ENCODE results near the gene HMGB1.
A peak's percentile ranks its signal among the peaks of the same experiment; 100 is the strongest.
"Not testable (repeated sequence)": the region's sequence is repeated elsewhere in the genome, so short reads cannot be mapped to it uniquely, and the experiment has no call there.

HMGB1 gene

GRCh38 chr13:30453727-30454126 is 12.0 kb downstream of the HMGB1 start:
- H3K27ac ChIP-seq (ENCODE audit: low read depth in 2 of 2, low read length in 2 of 2): no peak overlapping the region
- no peak overlapping the region for H3K4me3 ChIP-seq (ENCODE audit: low read length in 2 of 2)
- H3K4me1 ChIP-seq (ENCODE audit: control insufficient read depth in 2 of 2, insufficient read depth in 2 of 2, low read length in 2 of 2): no peaks in the 10 kb centered on the region
- no peaks in the 10 kb centered on the region for H3K9me3 ChIP-seq (ENCODE audit: control insufficient read depth in 2 of 2, low read length in 2 of 2)
- no peaks in the 10 kb centered on the region for H3K27me3 ChIP-seq (ENCODE audit: control insufficient read depth in 2 of 2, insufficient read depth in 2 of 2, low read length in 2 of 2)
- H3K36me3 ChIP-seq (ENCODE audit: control insufficient read depth in 2 of 2, insufficient read depth in 2 of 2, low read length in 2 of 2): peaks cover 3% of the 10 kb centered on the region in 2 donors
- no peak overlapping the region for H3K9ac ChIP-seq (ENCODE audit: low read depth in 1 of 2, low read length in 2 of 2)

GRCh38 chr13:30451476-30451875 is 14.3 kb downstream of the HMGB1 start:
- not testable (repeated sequence) for H3K4me3 ChIP-seq (ENCODE audit: low read length in 2 of 2); H3K9me3 ChIP-seq (ENCODE audit: control insufficient read depth in 2 of 2, low read length in 2 of 2); H3K36me3 ChIP-seq (ENCODE audit: control insufficient read depth in 2 of 2, insufficient read depth in 2 of 2, low read length in 2 of 2); H3K9ac ChIP-seq (ENCODE audit: low read depth in 1 of 2, low read length in 2 of 2); H3K27ac ChIP-seq (ENCODE audit: low read depth in 2 of 2, low read length in 2 of 2); H3K27me3 ChIP-seq (ENCODE audit: control insufficient read depth in 2 of 2, insufficient read depth in 2 of 2, low read length in 2 of 2); H3K4me1 ChIP-seq (ENCODE audit: control insufficient read depth in 2 of 2, insufficient read depth in 2 of 2, low read length in 2 of 2)

- Histone ChIP-seq H3K9ac (ENCODE audit: low read depth in 1 of 2, low read length in 2 of 2) (no peak overlapping the region), H3K9me3 (ENCODE audit: control insufficient read depth in 2 of 2, low read length in 2 of 2) (no peaks in the 10 kb centered on the region), H3K4me3 (ENCODE audit: low read length in 2 of 2) (no peak overlapping the region), H3K27ac (ENCODE audit: low read depth in 2 of 2, low read length in 2 of 2) (no peak overlapping the region), H3K27me3 (ENCODE audit: control insufficient read depth in 2 of 2, insufficient read depth in 2 of 2, low read length in 2 of 2) (no peaks in the 10 kb centered on the region), H3K4me1 (ENCODE audit: control insufficient read depth in 2 of 2, insufficient read depth in 2 of 2, low read length in 2 of 2) (peaks cover 10 to 11% of the 10 kb centered on the region in 2 donors), H3K36me3 (ENCODE audit: control insufficient read depth in 2 of 2, insufficient read depth in 2 of 2, low read length in 2 of 2) (no peaks in the 10 kb centered on the region)
These were observed 15.7 kb downstream of the HMGB1 start for GRCh38 chr13:30450066-30450465.

GRCh38 chr13:30448441-30448840 is 17.3 kb downstream of the HMGB1 start:
- no peaks in the 10 kb centered on the region for H3K27me3 ChIP-seq (ENCODE audit: control insufficient read depth in 2 of 2, insufficient read depth in 2 of 2, low read length in 2 of 2)
- no peaks in the 10 kb centered on the region for H3K9me3 ChIP-seq (ENCODE audit: control insufficient read depth in 2 of 2, low read length in 2 of 2)
- no peak overlapping the region for H3K4me3 ChIP-seq (ENCODE audit: low read length in 2 of 2)
- H3K36me3 ChIP-seq (ENCODE audit: control insufficient read depth in 2 of 2, insufficient read depth in 2 of 2, low read length in 2 of 2): no peaks in the 10 kb centered on the region
- peaks cover 10 to 11% of the 10 kb centered on the region in 2 donors for H3K4me1 ChIP-seq (ENCODE audit: control insufficient read depth in 2 of 2, insufficient read depth in 2 of 2, low read length in 2 of 2)
- no peak overlapping the region for H3K27ac ChIP-seq (ENCODE audit: low read depth in 2 of 2, low read length in 2 of 2)
- no peak overlapping the region for H3K9ac ChIP-seq (ENCODE audit: low read depth in 1 of 2, low read length in 2 of 2)

GRCh38 chr13:30446126-30446500 is 19.6 kb downstream of the HMGB1 start:
- H3K4me3 ChIP-seq (ENCODE audit: low read length in 2 of 2): peak overlapping the region; percentile 73 to 79
- peaks cover 10 to 11% of the 10 kb centered on the region in 2 donors for H3K4me1 ChIP-seq (ENCODE audit: control insufficient read depth in 2 of 2, insufficient read depth in 2 of 2, low read length in 2 of 2)
- no peaks in the 10 kb centered on the region for H3K9me3 ChIP-seq (ENCODE audit: control insufficient read depth in 2 of 2, low read length in 2 of 2)
- H3K27me3 ChIP-seq (ENCODE audit: control insufficient read depth in 2 of 2, insufficient read depth in 2 of 2, low read length in 2 of 2): no peaks in the 10 kb centered on the region
- no peaks in the 10 kb centered on the region for H3K36me3 ChIP-seq (ENCODE audit: control insufficient read depth in 2 of 2, insufficient read depth in 2 of 2, low read length in 2 of 2)
- H3K9ac ChIP-seq (ENCODE audit: low read depth in 1 of 2, low read length in 2 of 2): peak overlapping the region; percentile 60 to 65
- peak overlapping the region; percentile 78 to 84 for H3K27ac ChIP-seq (ENCODE audit: low read depth in 2 of 2, low read length in 2 of 2)

GRCh38 chr13:30443957-30444404 is 21.8 kb downstream of the HMGB1 start:
- Histone ChIP-seq H3K36me3 (ENCODE audit: control insufficient read depth in 2 of 2, insufficient read depth in 2 of 2, low read length in 2 of 2) (no peaks in the 10 kb centered on the region), H3K4me3 (ENCODE audit: low read length in 2 of 2) (no peak overlapping the region), H3K4me1 (ENCODE audit: control insufficient read depth in 2 of 2, insufficient read depth in 2 of 2, low read length in 2 of 2) (peaks cover 10 to 11% of the 10 kb centered on the region in 2 donors), H3K9me3 (ENCODE audit: control insufficient read depth in 2 of 2, low read length in 2 of 2) (no peaks in the 10 kb centered on the region), H3K9ac (ENCODE audit: low read depth in 1 of 2, low read length in 2 of 2) (no peak overlapping the region), H3K27me3 (ENCODE audit: control insufficient read depth in 2 of 2, insufficient read depth in 2 of 2, low read length in 2 of 2) (no peaks in the 10 kb centered on the region), H3K27ac (ENCODE audit: low read depth in 2 of 2, low read length in 2 of 2) (peak overlapping the region in 1 of 2 donors; percentile 9)

- not testable (repeated sequence) for H3K36me3 ChIP-seq (ENCODE audit: control insufficient read depth in 2 of 2, insufficient read depth in 2 of 2, low read length in 2 of 2); H3K27me3 ChIP-seq (ENCODE audit: control insufficient read depth in 2 of 2, insufficient read depth in 2 of 2, low read length in 2 of 2); H3K9ac ChIP-seq (ENCODE audit: low read depth in 1 of 2, low read length in 2 of 2); H3K27ac ChIP-seq (ENCODE audit: low read depth in 2 of 2, low read length in 2 of 2); H3K4me3 ChIP-seq (ENCODE audit: low read length in 2 of 2); H3K9me3 ChIP-seq (ENCODE audit: control insufficient read depth in 2 of 2, low read length in 2 of 2)
- H3K4me1 ChIP-seq (ENCODE audit: control insufficient read depth in 2 of 2, insufficient read depth in 2 of 2, low read length in 2 of 2): peaks cover 10 to 11% of the 10 kb centered on the region in 2 donors
These were observed 22.2 kb downstream of the HMGB1 start for GRCh38 chr13:30443491-30443890.

- Histone ChIP-seq H3K4me1 (ENCODE audit: control insufficient read depth in 2 of 2, insufficient read depth in 2 of 2, low read length in 2 of 2) (peaks cover 10 to 11% of the 10 kb centered on the region in 2 donors), H3K27me3 (ENCODE audit: control insufficient read depth in 2 of 2, insufficient read depth in 2 of 2, low read length in 2 of 2) (no peaks in the 10 kb centered on the region), H3K36me3 (ENCODE audit: control insufficient read depth in 2 of 2, insufficient read depth in 2 of 2, low read length in 2 of 2) (no peaks in the 10 kb centered on the region), H3K4me3 (ENCODE audit: low read length in 2 of 2) (no peak overlapping the region), H3K9me3 (ENCODE audit: control insufficient read depth in 2 of 2, low read length in 2 of 2) (no peaks in the 10 kb centered on the region), H3K27ac (ENCODE audit: low read depth in 2 of 2, low read length in 2 of 2) (no peak overlapping the region), H3K9ac (ENCODE audit: low read depth in 1 of 2, low read length in 2 of 2) (no peak overlapping the region)
These were observed 22.8 kb downstream of the HMGB1 start for GRCh38 chr13:30442926-30443325.

- no peak overlapping the region for H3K27ac ChIP-seq (ENCODE audit: low read depth in 2 of 2, low read length in 2 of 2)
- no peak overlapping the region for H3K4me3 ChIP-seq (ENCODE audit: low read length in 2 of 2)
- H3K27me3 ChIP-seq (ENCODE audit: control insufficient read depth in 2 of 2, insufficient read depth in 2 of 2, low read length in 2 of 2): no peaks in the 10 kb centered on the region
- H3K9ac ChIP-seq (ENCODE audit: low read depth in 1 of 2, low read length in 2 of 2): no peak overlapping the region
- no peaks in the 10 kb centered on the region for H3K9me3 ChIP-seq (ENCODE audit: control insufficient read depth in 2 of 2, low read length in 2 of 2)
- no peaks in the 10 kb centered on the region for H3K36me3 ChIP-seq (ENCODE audit: control insufficient read depth in 2 of 2, insufficient read depth in 2 of 2, low read length in 2 of 2)
- peaks cover 7 to 8% of the 10 kb centered on the region in 2 donors for H3K4me1 ChIP-seq (ENCODE audit: control insufficient read depth in 2 of 2, insufficient read depth in 2 of 2, low read length in 2 of 2)
These were observed 24.6 kb downstream of the HMGB1 start for GRCh38 chr13:30440910-30441703.

- Histone ChIP-seq H3K4me1 (ENCODE audit: control insufficient read depth in 2 of 2, insufficient read depth in 2 of 2, low read length in 2 of 2) (no peaks in the 10 kb centered on the region), H3K36me3 (ENCODE audit: control insufficient read depth in 2 of 2, insufficient read depth in 2 of 2, low read length in 2 of 2) (no peaks in the 10 kb centered on the region), H3K9ac (ENCODE audit: low read depth in 1 of 2, low read length in 2 of 2) (no peak overlapping the region), H3K27ac (ENCODE audit: low read depth in 2 of 2, low read length in 2 of 2) (no peak overlapping the region), H3K9me3 (ENCODE audit: control insufficient read depth in 2 of 2, low read length in 2 of 2) (no peaks in the 10 kb centered on the region), H3K27me3 (ENCODE audit: control insufficient read depth in 2 of 2, insufficient read depth in 2 of 2, low read length in 2 of 2) (no peaks in the 10 kb centered on the region), H3K4me3 (ENCODE audit: low read length in 2 of 2) (no peak overlapping the region)
These were observed 27.4 kb downstream of the HMGB1 start for GRCh38 chr13:30438286-30438685.

All from mucosa of rectum (tissue), 2 donors.